Effector memory CD4-positive, alpha-beta T cell (primary cell): Measurements from ENCODE around the gene TRPV5.

Experiments
- DNase-seq, 3 donors: peaks; one replicate each; pipeline ENCODE4 v3.0.0-alpha.2; 2020
- H3K27ac ChIP-seq: 2 replicates; pipeline ENCODE4 v1.7.0; 2013; ENCODE audit warnings: mild to moderate bottlenecking, low read length, moderate library complexity; ENCODE audit not compliant: insufficient read depth, poor library complexity, severe bottlenecking
- H3K27me3 ChIP-seq: replicated peaks from 2 replicates; pipeline ENCODE4 v1.7.0; 2013; ENCODE audit warnings: mild to moderate bottlenecking, low read length; ENCODE audit not compliant: insufficient read depth, control insufficient read depth, poor library complexity, severe bottlenecking
- H3K36me3 ChIP-seq: 2 replicates; pipeline ENCODE4 v1.7.0; 2013; ENCODE audit warnings: mild to moderate bottlenecking, low read length, moderate library complexity; ENCODE audit not compliant: control insufficient read depth, insufficient read depth
- H3K4me1 ChIP-seq: 2 replicates; pipeline ENCODE4 v1.7.0; 2013; ENCODE audit warnings: low read length, mild to moderate bottlenecking; ENCODE audit not compliant: control insufficient read depth, insufficient read depth, poor library complexity, severe bottlenecking
- H3K4me3 ChIP-seq: 2 replicates; pipeline ENCODE4 v1.7.0; 2013; ENCODE audit warnings: low read length, low read depth, mild to moderate bottlenecking; ENCODE audit not compliant: insufficient read depth, poor library complexity, severe bottlenecking
- H3K9me3 ChIP-seq: 2 replicates; pipeline ENCODE4 v1.7.0; 2013; ENCODE audit warnings: mild to moderate bottlenecking, low read length, moderate library complexity; ENCODE audit not compliant: control insufficient read depth

The TRPV5 gene

GRCh38 chr7:142913566-142913965 is 20.0 kb downstream of the TRPV5 start:
- H3K27me3 ChIP-seq = no peaks in the 10 kb centered on the region
- H3K27ac ChIP-seq = no peak overlapping the region
- H3K4me3 ChIP-seq = no peak overlapping the region
- H3K4me1 ChIP-seq = no peaks in the 10 kb centered on the region
- DNase-seq = no peak
- H3K9me3 ChIP-seq = no peaks in the 10 kb centered on the region
- H3K36me3 ChIP-seq = no peaks in the 10 kb centered on the region

GRCh38 chr7:142913051-142913450 is 20.5 kb downstream of the TRPV5 start:
- Histone ChIP-seq H3K27ac (no peak overlapping the region), H3K4me3 (no peak overlapping the region), H3K9me3 (no peaks in the 10 kb centered on the region), H3K27me3 (no peaks in the 10 kb centered on the region), H3K4me1 (no peaks in the 10 kb centered on the region), H3K36me3 (no peaks in the 10 kb centered on the region)
- DNase-seq = no peak

GRCh38 chr7:142910481-142910880 is 23.1 kb downstream of the TRPV5 start:
- H3K36me3 ChIP-seq = no peaks in the 10 kb centered on the region
- H3K4me3 ChIP-seq = no peak overlapping the region
- no peak for DNase-seq
- no peaks in the 10 kb centered on the region for H3K4me1 ChIP-seq
- H3K9me3 ChIP-seq = no peaks in the 10 kb centered on the region
- H3K27me3 ChIP-seq = no peaks in the 10 kb centered on the region
- H3K27ac ChIP-seq = no peak overlapping the region

- Histone ChIP-seq H3K36me3 (no peaks in the 10 kb centered on the region), H3K4me3 (no peak overlapping the region), H3K4me1 (no peaks in the 10 kb centered on the region), H3K27ac (no peak overlapping the region), H3K27me3 (no peaks in the 10 kb centered on the region), H3K9me3 (no peaks in the 10 kb centered on the region)
- DNase-seq = no peak
Measured at GRCh38 chr7:142910031-142910433, 23.5 kb downstream of the TRPV5 start.

GRCh38 chr7:142908921-142909890 is 24.3 kb downstream of the TRPV5 start:
- H3K27ac ChIP-seq = no peak overlapping the region
- no peak for DNase-seq

GRCh38 chr7:142908290-142908689 is 25.3 kb downstream of the TRPV5 start:
- Histone ChIP-seq H3K9me3 (no peaks in the 10 kb centered on the region), H3K4me1 (no peaks in the 10 kb centered on the region), H3K4me3 (no peak overlapping the region), H3K36me3 (no peaks in the 10 kb centered on the region), H3K27ac (no peak overlapping the region), H3K27me3 (no peaks in the 10 kb centered on the region)
- no peak for DNase-seq

More at GRCh38 chr7:142908921-142909890, 24.3 kb downstream of the TRPV5 start:
- H3K36me3 ChIP-seq = no peaks in the 10 kb centered on the region
- H3K27me3 ChIP-seq = no peaks in the 10 kb centered on the region
- no peaks in the 10 kb centered on the region for H3K4me1 ChIP-seq
- H3K4me3 ChIP-seq = no peak overlapping the region
- no peaks in the 10 kb centered on the region for H3K9me3 ChIP-seq

- Histone ChIP-seq H3K9me3 (no peaks in the 10 kb centered on the region), H3K4me3 (no peak overlapping the region), H3K4me1 (no peaks in the 10 kb centered on the region), H3K36me3 (no peaks in the 10 kb centered on the region), H3K27me3 (no peaks in the 10 kb centered on the region), H3K27ac (no peak overlapping the region)
- DNase-seq = no peak
Measured at GRCh38 chr7:142906643-142907042, 26.9 kb downstream of the TRPV5 start.

- no peak for DNase-seq
- H3K36me3 ChIP-seq = no peaks in the 10 kb centered on the region
- H3K9me3 ChIP-seq = no peaks in the 10 kb centered on the region
- no peak overlapping the region for H3K4me3 ChIP-seq
- no peaks in the 10 kb centered on the region for H3K27me3 ChIP-seq
- no peak overlapping the region for H3K27ac ChIP-seq
- no peaks in the 10 kb centered on the region for H3K4me1 ChIP-seq
Measured at GRCh38 chr7:142905759-142906158, 27.8 kb downstream of the TRPV5 start.

- H3K36me3 ChIP-seq = no peaks in the 10 kb centered on the region
- no peaks in the 10 kb centered on the region for H3K4me1 ChIP-seq
- H3K9me3 ChIP-seq = no peaks in the 10 kb centered on the region
- H3K27me3 ChIP-seq = no peaks in the 10 kb centered on the region
- DNase-seq = no peak
- H3K4me3 ChIP-seq = no peak overlapping the region
- H3K27ac ChIP-seq = no peak overlapping the region
Measured at GRCh38 chr7:142904128-142904527, 29.4 kb downstream of the TRPV5 start.

- Histone ChIP-seq H3K36me3 (no peaks in the 10 kb centered on the region), H3K27ac (no peak overlapping the region), H3K4me3 (no peak overlapping the region), H3K4me1 (no peaks in the 10 kb centered on the region), H3K27me3 (no peaks in the 10 kb centered on the region), H3K9me3 (no peaks in the 10 kb centered on the region)
- no peak for DNase-seq
Measured at GRCh38 chr7:142901426-142902259, 31.9 kb downstream of the TRPV5 start.
